NCI-H69 (cell line): ENCODE results near the gene GUCA2B.

Experiments used
- DNase-seq: peaks from one replicate; lab custom pipeline; 2025; lab: John Stamatoyannopoulos, UW

The GUCA2B gene

GRCh38 chr1:42143896-42144710 lies 9.1 kb upstream of the GUCA2B start:
- peak; percentile 39 for DNase-seq

- DNase-seq: peak; percentile 51
Measured at GRCh38 chr1:42144711-42145388, 8.4 kb upstream of the GUCA2B start.

GRCh38 chr1:42145389-42145716 lies 7.9 kb upstream of the GUCA2B start:
- no peak for DNase-seq

- no peak for DNase-seq
Measured at GRCh38 chr1:42145764-42146625, 7.2 kb upstream of the GUCA2B start.

- DNase-seq: peak; percentile 84
Measured at GRCh38 chr1:42146626-42147320, 6.4 kb upstream of the GUCA2B start.

DNA sequence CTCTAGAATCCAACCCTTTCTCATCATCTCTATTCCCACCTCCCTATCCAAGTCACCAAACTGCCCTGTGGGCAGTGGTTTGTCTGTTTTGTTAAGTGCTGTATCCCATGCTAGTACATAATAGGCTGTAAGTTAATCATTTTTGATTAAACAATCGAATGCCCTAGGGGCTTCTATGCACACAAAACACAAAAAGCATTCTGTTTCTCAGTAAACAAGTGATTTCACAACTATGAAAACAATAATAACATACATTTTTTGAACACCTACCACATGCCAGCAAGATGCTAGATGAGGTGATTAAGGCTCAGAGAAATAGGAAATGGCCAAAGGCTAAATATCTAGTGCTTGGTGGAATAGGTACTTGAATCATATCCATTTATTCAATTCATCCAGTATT lies 5.0 kb upstream of the GUCA2B start:
- DNase-seq: peak; percentile 29

DNA sequence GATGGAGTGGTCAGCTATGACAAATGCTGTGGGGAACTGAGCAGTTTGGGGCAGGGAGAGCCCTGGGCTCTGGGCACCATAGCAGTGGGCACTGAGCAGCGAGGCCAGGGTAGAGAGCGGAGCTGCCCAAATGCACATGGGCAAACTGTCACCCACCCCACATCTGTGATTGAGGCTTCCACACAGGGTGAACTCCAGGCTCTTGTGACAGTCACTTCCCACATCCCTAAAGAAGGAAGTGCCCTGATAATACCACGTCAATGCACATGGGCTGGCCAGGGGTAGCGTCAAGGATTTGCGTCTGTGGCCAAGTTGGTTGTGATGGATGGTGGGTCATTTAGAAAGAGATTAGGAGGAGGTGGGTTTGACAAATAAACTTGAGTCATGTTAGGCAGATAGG lies 2.6 kb upstream of the GUCA2B start:
- DNase-seq: no peak

DNA sequence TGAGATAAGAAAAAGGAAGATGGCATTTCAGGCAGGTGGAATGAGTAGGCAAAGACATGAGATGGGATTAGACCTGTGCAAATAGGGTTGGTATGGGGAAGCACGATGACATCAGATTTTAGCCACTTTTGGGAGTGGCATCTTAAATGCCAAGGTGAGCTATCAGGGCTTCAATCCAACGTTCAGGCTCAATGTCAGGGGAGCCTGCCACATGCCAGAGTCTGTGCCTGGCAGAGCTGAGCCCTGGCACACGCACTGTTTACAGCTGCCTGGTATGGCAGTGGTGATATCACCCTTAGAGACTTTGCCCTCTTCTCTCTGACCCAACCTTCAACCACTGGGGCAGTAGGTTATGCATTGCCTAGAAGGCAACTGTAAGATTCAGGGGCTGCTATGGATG lies 1.1 kb upstream of the GUCA2B start:
- no peak for DNase-seq

DNA sequence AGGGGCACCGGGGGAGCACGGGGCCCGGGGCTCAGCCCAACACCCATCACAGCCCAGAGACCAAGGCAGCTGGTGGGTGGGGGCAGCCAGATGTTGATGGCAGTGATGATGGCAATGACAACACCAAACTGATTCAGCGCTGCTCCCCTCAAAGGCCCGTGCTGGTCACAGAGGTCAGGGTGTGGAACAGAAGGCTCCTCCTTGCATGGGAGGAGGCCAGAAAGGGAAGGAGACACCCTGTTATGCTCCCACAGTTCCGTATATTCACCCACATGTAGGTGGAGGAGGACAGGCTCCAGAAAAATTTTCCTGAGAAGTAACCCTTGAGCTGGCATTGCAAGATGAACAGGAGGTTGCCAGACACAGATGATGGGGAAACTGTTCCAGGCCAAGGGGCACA lies 414 bp downstream of the GUCA2B start:
- no peak for DNase-seq

GRCh38 chr1:42154685-42155084 lies 1.5 kb downstream of the GUCA2B start:
- DNase-seq: no peak

GRCh38 chr1:42155362-42155761 lies 2.2 kb downstream of the GUCA2B start:
- DNase-seq: no peak

DNA sequence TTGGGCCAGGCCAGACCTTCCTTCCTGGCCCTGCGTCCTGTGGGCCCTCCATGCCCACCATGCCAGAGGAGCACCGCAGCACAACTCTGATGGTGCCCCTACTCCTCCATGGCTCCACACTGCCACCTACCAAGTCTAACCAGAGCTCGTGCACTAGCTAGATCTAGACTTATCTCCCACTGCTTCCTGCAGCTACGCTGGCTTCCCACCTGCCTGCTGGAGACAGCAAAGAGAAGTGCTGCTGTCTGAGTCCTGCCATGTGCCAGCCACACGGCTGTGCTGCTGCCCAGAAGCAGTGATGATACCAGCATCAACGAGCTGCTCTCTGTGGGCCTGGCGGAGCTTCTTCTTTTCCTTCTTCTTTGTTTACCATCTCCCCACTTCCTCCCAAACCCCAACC lies 4.5 kb downstream of the GUCA2B start:
- peak; percentile 60 for DNase-seq

DNA sequence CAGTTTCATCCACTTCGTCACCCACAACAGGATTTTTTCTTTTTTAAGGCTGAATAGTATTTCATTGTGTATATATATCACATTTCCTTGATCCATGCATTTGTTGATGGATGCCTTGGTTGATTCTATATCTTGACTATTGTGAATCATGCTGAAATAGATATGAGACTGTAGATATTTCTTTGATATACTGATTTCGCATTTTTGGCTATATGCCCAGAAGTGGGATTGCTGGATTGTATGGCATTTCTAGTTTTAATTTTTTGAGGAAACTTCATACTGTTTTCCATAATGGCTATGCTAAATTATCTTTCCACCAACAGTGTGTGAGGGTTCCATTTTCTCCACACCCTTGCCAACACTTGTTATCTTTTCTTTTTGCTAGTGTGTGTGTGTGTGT lies 5.0 kb downstream of the GUCA2B start:
- DNase-seq: no peak

DNA sequence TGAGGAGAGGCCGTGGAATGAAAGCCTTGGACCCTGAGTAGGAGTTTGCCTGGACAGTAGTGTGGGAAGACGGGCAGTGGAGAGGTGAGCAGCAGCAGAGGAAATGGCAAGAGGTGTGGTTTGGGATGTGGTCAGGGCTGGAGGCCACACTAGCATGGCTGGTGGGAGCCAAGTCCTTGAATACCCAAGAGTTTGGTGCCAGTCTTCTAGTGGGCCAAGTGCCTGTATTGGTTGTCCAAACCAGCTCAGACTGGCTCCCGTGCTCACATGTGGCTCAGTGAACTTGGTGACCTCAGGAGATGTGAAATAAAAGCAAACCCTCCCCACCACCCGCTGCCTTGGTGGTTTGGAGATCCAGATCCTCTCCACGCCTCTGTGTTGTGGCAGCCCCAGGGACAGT lies 9.0 kb downstream of the GUCA2B start:
- no peak for DNase-seq

DNA sequence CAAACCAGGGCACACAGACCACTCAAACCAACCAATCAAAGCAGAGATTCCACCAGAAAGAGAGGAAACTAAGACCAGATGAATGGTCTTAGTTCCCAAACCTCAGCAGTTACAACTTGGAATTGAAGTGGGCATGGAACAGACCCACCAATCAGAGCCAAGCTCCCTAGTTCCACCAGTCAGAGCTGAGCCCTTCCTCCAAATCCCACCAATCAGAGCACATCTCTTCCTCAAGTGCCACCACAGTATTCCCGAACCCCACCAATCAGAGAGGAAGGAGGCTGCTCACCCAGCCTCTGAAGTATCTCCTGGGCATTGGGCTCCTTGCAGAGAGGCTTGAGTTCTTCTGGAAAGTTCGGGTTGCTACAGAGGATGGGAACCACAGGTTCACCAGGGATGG lies 9.9 kb downstream of the GUCA2B start:
- DNase-seq: no peak

GRCh38 chr1:42163536-42164503 lies 10.6 kb downstream of the GUCA2B start:
- DNase-seq: peak; percentile 67

DNA sequence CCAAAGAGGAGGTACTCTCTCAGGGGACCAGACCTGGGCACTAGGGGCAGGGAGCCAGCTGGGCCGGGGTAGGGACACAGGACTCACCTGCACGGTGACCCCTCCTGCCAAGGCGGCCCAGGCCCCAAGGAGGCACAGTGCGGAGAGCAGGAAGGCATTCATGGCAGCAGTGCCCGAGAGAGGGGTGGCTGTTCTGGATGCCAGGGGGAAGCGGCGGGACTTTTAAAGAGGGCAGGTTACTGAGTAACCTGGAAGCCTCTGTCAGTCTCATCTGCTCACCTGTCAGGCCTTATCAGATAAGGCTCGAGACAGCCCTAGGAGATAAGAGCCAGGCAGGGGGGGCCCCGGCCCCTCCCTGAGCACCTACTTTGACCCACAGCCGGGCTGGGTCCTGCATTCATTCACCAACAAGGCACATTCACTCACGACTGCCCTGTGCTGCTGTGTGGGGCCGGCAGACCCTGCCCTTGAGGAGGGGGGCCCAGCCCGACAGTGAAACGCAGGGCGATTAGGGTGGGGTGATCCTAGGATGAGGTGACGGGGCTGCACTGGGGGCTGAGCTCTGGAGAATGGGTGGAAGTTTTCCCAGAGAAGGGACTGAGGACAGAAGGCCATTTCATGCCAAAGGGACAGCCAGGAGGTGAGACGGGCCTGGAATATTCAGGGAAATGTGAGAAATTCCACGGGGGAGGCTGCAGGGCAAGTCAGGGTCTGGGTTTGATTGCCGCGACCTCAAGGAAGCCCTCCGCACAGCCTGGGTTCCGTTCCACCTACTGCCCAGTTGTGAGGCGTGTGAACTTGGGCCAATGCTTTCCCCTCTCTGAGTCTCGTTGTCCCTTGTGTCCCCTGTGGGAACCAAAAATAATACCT lies 11.6 kb downstream of the GUCA2B start, which contains the start of gene GUCA2A:
Gene GUCA2A (minus strand): TSS at position 195 of the 870 bp plus-strand sequence. CDS start 33 bp downstream, at position 162.
- DNase-seq: no peak

DNA sequence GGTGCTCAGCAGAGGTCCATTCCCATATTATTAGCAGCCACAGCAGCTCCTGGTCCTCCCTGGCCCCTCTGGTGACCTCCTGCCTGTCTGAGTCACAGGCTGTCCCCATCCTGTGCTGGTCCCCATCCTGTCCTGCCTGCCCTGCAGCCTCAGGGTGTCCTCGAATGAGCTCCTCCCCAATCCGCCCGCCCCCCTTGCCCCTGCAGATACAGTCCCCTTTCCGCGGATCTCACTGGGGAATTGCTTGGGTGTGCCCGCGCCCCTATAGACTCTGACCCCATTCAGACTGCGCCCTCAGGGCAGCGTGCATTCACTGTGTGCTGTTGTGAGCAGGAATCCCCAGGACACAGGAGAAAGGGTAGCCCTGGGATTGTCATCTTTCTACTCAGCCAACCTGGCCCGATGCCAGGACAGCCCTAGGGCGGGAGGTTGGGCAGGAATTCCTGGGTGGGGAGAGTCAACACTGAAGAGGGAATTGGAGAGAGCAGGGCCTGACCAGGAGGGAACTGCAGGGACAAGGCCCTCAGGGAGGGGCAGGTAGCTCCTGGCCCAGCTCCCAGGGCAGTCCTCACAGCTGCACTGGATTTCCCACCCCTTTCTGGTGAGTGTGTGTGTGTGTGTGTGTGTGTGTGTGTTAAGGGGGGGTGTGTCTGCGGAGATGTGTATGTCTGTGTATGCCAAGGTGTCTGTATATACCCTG lies 12.5 kb downstream of the GUCA2B start:
- peak; percentile 96 for DNase-seq
